Pancreas (tissue), 10 donors: ENCODE measurements around the gene FGFR3. TPM values are rescaled to one million over a fixed set of nuclear protein-coding genes. Genes with fewer than 3 reads are reported as not detected.

ENCODE experiments used
- ATAC-seq, 4 donors: fragments of 200-7000 bp; cut with Tn5 transposase; one replicate each; pipeline versions ENCODE4 v1.8.0 to v1.9.1; 2020; ENCODE audit warnings: mild to moderate bottlenecking in 4 of 4, moderate library complexity in 4 of 4
- DNase-seq, 6 donors: peaks; one replicate each; pipeline ENCODE4 v3.0.0-alpha.2; 2020
- FAIRE-seq: peaks from 2 replicates; lab custom pipeline; 2012; peaks lifted over from hg19 to GRCh38; lab: Jason Lieb, UNC
- H3K27ac ChIP-seq, 4 donors: fragments of 200-600 bp; sonication (generic); 1 replicate in 3 of 4; 2 replicates in 1 of 4; pipeline versions ENCODE4 v1.5.0 to v1.8.0; 2020
- H3K27me3 ChIP-seq, 4 donors: fragments of 200-600 bp; one replicate each; pipeline ENCODE4 v1.8.0; 2021
- H3K36me3 ChIP-seq, 3 donors: fragments of 200-600 bp; sonication (generic) in 1 of 3; one replicate each; pipeline versions ENCODE4 v1.5.0 to v1.8.0; 2020 to 2021
- H3K4me1 ChIP-seq, 3 donors: fragments of 200-600 bp; one replicate each; pipeline ENCODE4 v1.8.0; 2021
- H3K4me3 ChIP-seq, 4 donors: fragments of 200-600 bp; sonication (generic) in 2 of 4; one replicate each; pipeline versions ENCODE4 v1.5.0 to v1.8.0; 2020 to 2021
- H3K9me3 ChIP-seq, 4 donors: fragments of 200-600 bp; one replicate each; pipeline ENCODE4 v1.8.0; 2021
- CTCF ChIP-seq, 4 donors: fragments of 200-600 bp; sonication (generic) in 3 of 4; IDR thresholded peaks; one replicate each; pipeline versions ENCODE4 v1.5.0 to v1.8.0; 2021; ENCODE audit warnings: antibody characterized with exemption in 4 of 4
- WGBS, 2 donors: extraction: QIAGEN DNeasy Blood & Tissue Kit; methylation state at CpG; one replicate each; pipeline ENCODE4 v1.1.7; 2013; 5-methylcytosine and 5-hydroxymethylcytosine counted together
- intact Hi-C, 3 donors: fragments of 100-400 bp; cut with DNase I; formaldehyde crosslinking; loops; one replicate each; pipeline versions ENCODE4 v1.11.1 to v1.14.2; 2022
- polyA plus RNA-seq, 2 donors: library from polyadenylated mRNA; stranded (reverse); fragments of 200-250 nt; gene quantifications; one replicate each; pipeline ENCODE4 v1.2.3, GENCODE V29; 2013
- total RNA-seq, 6 donors: library from RNA; stranded (reverse); fragmentation: NEBNext Ultra II Directional in 4 of 6; extraction: Animal tissue kit (Norgen Biotek cat#: 25700) in 4 of 6; gene quantifications; one replicate each; pipeline versions ENCODE4 v1.2.1 to v1.2.4, GENCODE V29; 2021 to 2023
- donor health status: healthy with polysubstance abuse.
- donor health status: DM: no; HTN: no; CAD: no; lungs with moderate emphysema.
- donor health status: DM: no; HTN: no; CAD: no.
- donor health status: control.
- donor health status: control.
- donor health status: Bipolar disorder and iron deficiency.
- donor health status: DM: yes; HTN: yes; CAD: no.
- donor health status: DM: no; HTN: no; CAD: no.
- donor health status: DM: no; HTN: no; CAD: no.
- donor health status: DM: yes; HTN: yes; CAD: no.

Gene FGFR3
- total and polyA plus RNA-seq, 8 donors: 40.4 to 300 (median 64.8) TPM

- ATAC-seq (peak; percentile 42 to 55 (median 50)), FAIRE-seq (no peak), DNase-seq (peak in 4 of 6 donors; percentile 50 to 76 (median 72))
- Histone ChIP-seq H3K36me3 (no peaks in the 10 kb centered on the region), H3K4me1 (peaks cover 0 to 2% (median 0%) of the 10 kb centered on the region in 3 donors), H3K4me3 (peak overlapping the region in 2 of 4 donors; percentile 42 to 49), H3K27me3 (no peaks in the 10 kb centered on the region), H3K27ac (peak overlapping the region; percentile 84 to 89 (median 86)), H3K9me3 (no peaks in the 10 kb centered on the region)
- intact Hi-C loops: no loop called here
- WGBS, 2 donors: 71 to 72% methylated on average over 23 of the region's 23 CpGs
- TF ChIP-seq CTCF (IDR thresholded peaks at IDR 0.05): no peak
These were observed 24.6 kb upstream of the FGFR3 start for GRCh38 chr4:1768367-1769034.

GRCh38 chr4:1769692-1770091, 23.4 kb upstream of the FGFR3 start:
- ATAC-seq: no peak
- Histone ChIP-seq H3K4me1 (peaks cover 0 to 2% (median 0%) of the 10 kb centered on the region in 3 donors), H3K4me3 (no peak overlapping the region), H3K9me3 (no peaks in the 10 kb centered on the region), H3K27ac (peak overlapping the region; percentile 84 to 89 (median 86)), H3K36me3 (no peaks in the 10 kb centered on the region), H3K27me3 (no peaks in the 10 kb centered on the region)
- TF ChIP-seq CTCF (IDR thresholded peaks at IDR 0.05): no peak
- intact Hi-C loops: no loop called here
- FAIRE-seq: no peak
- DNase-seq: no peak
- 69 to 74% methylated on average over 6 of the region's 6 CpGs for WGBS, 2 donors

GRCh38 chr4:1770245-1770644, 22.8 kb upstream of the FGFR3 start:
- FAIRE-seq: no peak
- WGBS, 2 donors: 57 to 63% methylated on average over 26 to 33 of the region's 33 CpGs

GRCh38 chr4:1770791-1771231, 22.3 kb upstream of the FGFR3 start:
- Histone ChIP-seq H3K36me3 (no peaks in the 10 kb centered on the region), H3K27me3 (no peaks in the 10 kb centered on the region), H3K9me3 (no peaks in the 10 kb centered on the region), H3K27ac (peak overlapping the region in 1 of 4 donors; percentile 89), H3K4me3 (no peak overlapping the region), H3K4me1 (peaks cover 0 to 2% (median 0%) of the 10 kb centered on the region in 3 donors)
- DNase-seq (no peak), ATAC-seq (no peak), FAIRE-seq (no peak)
- WGBS, 2 donors: 69 to 71% methylated on average over 11 of the region's 11 CpGs
- no peak for TF ChIP-seq CTCF (IDR thresholded peaks at IDR 0.05)
- intact Hi-C loops: no loop called here

More at GRCh38 chr4:1770245-1770644, 22.8 kb upstream of the FGFR3 start:
- peak overlapping the region; percentile 84 to 89 (median 86) for H3K27ac ChIP-seq
- DNase-seq (no peak), ATAC-seq (no peak)
- TF ChIP-seq CTCF (IDR thresholded peaks at IDR 0.05): no peak
- intact Hi-C loops: no loop called here
- no peaks in the 10 kb centered on the region for H3K9me3 ChIP-seq
- peaks cover 0 to 2% (median 0%) of the 10 kb centered on the region in 3 donors for H3K4me1 ChIP-seq
- no peak overlapping the region for H3K4me3 ChIP-seq
- no peaks in the 10 kb centered on the region for H3K27me3 ChIP-seq
- H3K36me3 ChIP-seq: no peaks in the 10 kb centered on the region
